ENCODE data around the gene ARHGAP28.

Gene ARHGAP28

DNA sequence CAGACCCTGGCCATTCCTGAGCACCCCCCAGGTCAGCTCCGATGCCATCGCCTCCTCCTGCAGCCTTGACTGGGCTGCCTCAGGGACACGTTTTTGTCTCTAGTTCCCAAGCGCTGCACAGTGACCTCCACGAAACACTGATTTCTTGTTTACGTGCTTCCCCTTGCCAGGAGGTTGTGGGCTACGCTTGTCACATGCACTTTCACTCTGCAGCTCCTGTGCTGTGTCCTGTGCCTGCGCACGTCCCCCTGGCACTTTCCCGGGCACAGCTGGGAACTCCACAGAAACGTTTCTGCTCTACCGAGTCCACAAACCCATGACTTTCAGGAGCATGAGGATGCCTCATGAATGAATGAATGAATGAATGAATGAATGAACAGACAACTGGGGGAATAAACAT lies 227.5 kb downstream of the ARHGAP28 start:
- TF ChIP-seq CTCF (conservative IDR thresholded peaks at IDR 0.05): no peak
- H3K27ac ChIP-seq: no peak overlapping the region

GRCh38 chr18:6959110-6959509 lies 229.6 kb downstream of the ARHGAP28 start:
- no peak overlapping the region for H3K27ac ChIP-seq
- TF ChIP-seq CTCF (conservative IDR thresholded peaks at IDR 0.05): no peak

DNA sequence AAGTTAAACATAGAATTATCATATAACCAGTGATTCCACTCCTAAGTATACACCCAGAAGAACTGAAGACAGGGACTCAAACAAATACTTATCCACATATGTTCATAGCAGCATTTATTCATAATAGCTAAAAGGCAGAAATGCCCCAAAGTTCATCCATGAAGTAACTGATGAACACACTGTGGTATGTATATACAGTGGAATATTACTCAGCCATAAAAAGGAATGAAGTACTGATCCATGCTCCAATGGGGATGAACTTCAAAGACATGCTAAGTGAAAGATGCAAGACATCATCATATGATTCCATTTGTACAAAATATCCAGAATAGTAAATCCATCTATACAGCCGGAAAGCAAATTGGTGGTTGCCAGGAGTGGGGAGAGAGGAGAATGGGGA lies 230.6 kb downstream of the ARHGAP28 start:
- TF ChIP-seq CTCF (conservative IDR thresholded peaks at IDR 0.05): no peak
- H3K27ac ChIP-seq: no peak overlapping the region

GRCh38 chr18:6960656-6961055 lies 231.1 kb downstream of the ARHGAP28 start:
- TF ChIP-seq CTCF (conservative IDR thresholded peaks at IDR 0.05): no peak
- no peak overlapping the region for H3K27ac ChIP-seq

DNA sequence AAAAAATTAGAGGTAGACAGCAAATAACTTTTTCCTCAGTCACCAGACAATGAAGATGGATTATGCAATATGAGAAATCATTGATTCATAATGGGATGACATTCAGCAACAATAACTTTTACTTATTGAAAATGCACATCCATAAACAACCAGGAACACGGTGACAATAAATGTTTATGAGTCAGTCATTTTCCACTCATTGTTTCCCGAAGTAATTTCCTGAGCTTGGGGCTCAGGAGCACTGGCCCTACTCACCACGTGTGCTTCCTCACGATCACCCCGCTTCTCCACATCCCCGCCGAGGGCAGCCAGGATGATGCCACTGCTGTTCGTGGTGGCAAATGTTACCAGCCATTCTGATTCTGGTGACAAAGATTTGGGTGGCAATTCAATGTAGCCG lies 231.8 kb downstream of the ARHGAP28 start:
- no peak overlapping the region for H3K27ac ChIP-seq
- TF ChIP-seq CTCF (conservative IDR thresholded peaks at IDR 0.05): no peak

- no peak overlapping the region for H3K27ac ChIP-seq
- TF ChIP-seq CTCF (conservative IDR thresholded peaks at IDR 0.05): no peak
Measured at GRCh38 chr18:6962571-6963451, 233.3 kb downstream of the ARHGAP28 start.

GRCh38 chr18:6963452-6964097 lies 234.1 kb downstream of the ARHGAP28 start:
- no peak overlapping the region for H3K27ac ChIP-seq
- no peak for TF ChIP-seq CTCF (conservative IDR thresholded peaks at IDR 0.05)

All from VCaP (cell line).